Activated CD4-positive, CD25-positive, alpha-beta regulatory T cell (primary cell): ENCODE results near the gene RXRB.

Source experiments
- DNase-seq, 4 experiments: peaks; one replicate each; lab custom pipeline; 2025; lab: John Stamatoyannopoulos, UW

RXRB gene

DNA sequence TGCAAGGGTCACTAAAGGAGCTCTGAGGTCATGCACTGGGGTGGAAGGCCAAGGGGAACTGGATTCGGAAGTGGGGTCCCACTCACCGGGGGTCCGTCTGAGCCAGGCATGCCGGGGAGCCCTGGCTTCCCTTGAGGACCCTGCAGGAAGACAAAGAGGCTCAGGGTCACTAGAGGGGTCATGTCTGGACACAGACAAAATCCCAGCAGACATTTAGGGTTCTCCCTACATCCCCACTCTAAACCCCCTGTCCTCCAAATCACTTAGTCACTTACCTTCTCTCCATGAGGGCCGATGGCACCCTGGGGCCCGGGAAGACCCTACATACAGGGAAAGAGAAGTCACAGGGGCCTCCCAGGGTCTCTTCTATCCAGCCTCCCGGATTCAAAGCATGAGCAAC is 23.6 kb downstream of the RXRB start:
- no peak for DNase-seq

DNA sequence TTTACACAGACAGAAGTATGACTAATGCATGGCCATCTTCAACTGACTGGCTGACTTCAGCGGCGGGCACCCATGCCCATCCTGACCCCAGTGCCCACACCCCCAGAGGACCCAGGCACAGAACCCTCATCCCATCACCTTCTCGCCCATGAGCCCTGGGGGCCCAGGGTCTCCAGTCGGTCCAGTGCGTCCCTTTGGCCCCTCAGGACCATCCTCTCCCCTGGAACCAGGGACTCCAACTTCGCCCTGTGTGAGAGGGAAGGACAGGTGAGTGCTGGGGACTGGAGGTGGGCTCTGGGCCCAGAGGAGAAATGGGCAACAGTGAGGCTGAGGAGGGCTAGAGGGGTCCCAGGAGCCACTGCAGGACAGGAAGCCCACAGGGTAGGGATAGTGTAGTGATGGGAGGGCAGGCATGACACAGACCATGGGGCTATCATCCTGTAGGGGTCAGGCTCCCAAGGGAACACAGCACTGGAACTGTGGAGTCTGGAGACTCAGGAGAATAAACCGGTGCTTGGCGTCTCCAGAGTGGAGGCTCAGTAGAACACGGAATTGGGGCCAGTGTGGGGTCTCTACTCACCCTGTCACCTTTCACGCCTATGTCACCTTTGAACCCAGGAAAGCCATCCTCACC is 24.9 kb downstream of the RXRB start:
- DNase-seq: no peak

DNA sequence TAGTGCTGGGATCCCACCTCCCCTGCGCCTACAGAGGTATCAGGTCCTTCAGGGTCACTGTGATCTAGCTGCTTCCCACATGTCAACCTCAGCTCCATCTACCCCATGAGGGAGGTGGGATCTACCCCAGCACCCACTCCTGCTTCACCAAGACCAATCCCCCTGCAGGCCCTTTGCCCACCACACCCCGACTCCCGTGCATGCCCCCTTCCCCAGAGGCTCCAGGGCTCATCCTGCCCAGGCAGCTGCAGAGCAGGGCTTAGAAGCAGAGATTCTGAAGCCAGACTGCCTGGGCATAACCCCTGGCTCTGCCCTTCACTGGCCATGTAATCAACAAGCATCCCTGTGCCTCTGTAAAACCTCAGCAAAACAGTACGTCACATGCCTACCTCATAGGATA is 25.7 kb downstream of the RXRB start:
- no peak for DNase-seq

DNA sequence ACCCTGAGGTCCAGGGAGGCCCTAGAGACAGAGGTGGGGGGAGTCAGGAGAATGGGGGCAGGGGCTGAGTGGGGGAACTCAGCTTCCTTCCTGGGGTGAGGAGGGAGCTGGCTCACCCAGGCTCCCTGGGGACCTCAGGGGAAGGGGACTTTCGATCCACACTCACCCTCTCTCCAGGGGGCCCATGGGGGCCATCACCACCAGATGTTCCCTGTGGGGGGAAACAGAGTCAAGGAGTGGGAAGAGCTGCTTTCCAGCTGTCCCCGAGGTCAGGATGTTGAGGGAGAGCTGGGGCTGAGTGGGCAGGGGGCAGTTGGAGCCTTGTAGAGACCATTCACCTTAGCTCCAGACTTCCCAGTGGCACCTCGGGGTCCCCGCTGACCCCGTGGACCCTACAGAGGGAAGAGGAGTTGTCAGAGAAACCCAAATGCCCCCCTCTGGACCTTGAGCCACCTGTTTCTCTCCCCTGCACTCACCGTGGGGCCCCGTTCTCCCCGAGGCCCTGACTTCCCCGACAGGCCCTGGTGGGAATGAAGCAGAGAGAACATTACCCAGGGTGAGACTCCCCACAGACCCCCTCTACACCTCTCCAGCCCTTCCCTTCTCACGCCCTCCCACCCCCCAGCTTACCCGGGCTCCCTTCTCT is 26.8 kb downstream of the RXRB start:
- no peak for DNase-seq

DNA sequence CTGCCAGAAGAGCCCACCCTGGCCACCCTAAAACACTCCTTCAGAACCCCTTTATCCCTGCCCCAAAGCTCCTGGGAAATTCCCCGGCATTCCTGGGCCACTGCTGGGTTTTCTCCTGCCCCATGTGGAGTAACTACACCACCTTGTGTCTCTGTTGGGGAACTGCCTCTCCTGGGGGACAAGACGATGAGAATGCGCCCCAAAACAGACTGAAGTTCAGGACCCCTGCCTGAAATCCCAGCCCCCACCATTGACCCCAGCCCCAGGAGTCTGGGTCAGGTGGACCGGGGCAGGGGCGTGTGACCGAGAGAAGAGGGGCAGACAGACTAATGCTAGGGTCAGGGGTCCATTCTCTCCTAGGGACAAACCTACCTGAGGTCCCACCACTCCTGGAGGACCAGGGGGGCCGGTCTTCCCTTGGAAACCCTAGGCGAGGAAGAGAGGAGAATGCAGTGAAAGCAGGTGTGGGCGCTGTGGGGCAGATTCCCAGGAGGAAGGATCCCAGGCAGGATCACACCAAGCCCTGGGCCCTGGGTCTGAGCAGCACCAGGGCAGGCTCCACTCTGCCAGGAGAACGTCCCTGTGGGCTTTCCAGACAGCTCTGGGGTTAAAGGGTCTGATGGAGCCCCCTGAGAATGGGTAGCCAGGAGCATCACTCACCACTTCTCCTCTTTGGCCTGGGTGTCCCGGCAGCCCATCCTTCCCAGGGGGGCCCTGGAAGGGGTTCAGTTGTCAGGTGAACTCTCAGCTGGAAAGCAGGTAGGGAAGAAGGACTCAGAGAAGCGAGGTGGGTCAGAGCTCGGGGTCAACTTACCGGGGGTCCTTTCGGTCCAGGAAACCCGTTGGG is 27.6 kb downstream of the RXRB start:
- DNase-seq: no peak

DNA sequence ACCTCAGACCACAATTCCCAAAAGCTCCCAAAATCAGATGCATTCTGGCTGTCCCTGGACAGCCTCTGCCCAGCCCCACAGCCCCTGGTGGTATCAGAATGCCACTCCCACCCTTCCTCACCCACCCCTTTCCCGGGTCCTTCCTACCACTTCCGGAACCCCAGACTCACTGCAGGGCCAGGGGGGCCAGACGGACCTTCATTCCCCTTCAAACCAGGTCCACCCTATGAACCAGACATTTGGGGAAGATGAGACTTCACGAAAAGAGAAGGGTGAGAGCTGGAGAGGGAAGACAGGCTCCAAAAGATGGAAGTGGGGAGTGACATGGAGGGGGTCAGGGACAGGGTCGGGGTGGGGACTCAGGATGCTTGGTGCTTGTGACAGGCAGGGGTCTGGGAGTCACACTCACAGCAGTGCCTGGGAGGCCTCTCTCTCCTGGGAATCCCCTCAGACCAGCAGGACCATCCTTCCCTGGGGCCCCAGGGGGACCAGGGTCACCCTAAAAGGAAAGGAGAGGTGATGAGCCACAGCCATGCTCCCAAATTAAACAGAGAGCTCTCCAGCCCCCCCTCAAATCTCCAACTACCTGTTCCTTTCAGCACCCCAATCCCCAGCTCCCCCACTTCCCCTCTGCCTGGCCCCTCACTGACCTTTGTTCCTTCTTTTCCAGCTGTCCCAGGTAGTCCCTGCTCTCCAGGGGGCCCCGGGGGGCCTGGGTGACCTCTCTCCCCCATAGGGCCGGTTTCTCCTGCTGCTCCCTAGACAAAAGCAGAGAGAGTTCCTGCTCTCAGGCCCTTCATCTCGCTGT is 28.4 kb downstream of the RXRB start:
- no peak for DNase-seq

DNA sequence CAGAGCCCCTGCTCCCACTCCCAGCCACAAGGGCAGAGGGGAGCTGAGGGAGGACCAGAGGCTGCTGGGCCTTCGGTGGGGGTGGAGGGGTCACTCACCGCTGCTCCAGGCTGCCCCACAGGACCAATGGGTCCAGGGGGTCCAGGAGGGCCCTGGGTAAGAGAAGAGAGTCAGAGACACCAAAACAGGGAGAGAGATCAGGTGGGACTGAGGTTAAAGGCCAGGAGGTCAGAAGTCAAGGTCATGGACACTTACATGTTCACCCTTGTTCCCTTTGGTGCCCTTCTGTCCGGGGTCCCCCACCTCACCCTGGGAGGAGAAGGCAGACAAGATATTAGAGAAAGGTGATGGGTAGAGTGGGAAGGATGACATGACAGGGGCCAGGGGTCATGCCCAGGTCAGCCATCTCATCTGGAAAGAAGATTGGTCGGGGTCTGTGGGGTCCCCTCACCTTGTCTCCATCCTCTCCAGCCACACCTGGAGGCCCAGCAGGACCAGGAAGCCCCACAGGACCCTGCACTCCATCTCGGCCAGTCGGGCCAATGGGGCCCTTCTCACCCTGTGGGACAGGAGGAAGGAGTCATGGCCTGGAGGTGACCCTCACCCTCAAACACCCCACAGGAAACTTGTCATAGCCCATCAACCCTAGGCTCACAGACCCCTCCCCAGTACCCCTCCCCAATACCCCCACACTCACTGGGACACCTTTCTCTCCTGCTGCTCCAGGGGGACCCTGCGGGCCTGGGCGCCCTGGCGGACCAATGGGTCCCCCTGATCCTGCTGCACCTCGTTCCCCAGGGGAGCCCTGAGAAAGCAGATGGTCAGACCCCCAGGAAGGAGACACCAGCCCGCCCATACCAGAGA is 29.2 kb downstream of the RXRB start:
- no peak for DNase-seq

DNA sequence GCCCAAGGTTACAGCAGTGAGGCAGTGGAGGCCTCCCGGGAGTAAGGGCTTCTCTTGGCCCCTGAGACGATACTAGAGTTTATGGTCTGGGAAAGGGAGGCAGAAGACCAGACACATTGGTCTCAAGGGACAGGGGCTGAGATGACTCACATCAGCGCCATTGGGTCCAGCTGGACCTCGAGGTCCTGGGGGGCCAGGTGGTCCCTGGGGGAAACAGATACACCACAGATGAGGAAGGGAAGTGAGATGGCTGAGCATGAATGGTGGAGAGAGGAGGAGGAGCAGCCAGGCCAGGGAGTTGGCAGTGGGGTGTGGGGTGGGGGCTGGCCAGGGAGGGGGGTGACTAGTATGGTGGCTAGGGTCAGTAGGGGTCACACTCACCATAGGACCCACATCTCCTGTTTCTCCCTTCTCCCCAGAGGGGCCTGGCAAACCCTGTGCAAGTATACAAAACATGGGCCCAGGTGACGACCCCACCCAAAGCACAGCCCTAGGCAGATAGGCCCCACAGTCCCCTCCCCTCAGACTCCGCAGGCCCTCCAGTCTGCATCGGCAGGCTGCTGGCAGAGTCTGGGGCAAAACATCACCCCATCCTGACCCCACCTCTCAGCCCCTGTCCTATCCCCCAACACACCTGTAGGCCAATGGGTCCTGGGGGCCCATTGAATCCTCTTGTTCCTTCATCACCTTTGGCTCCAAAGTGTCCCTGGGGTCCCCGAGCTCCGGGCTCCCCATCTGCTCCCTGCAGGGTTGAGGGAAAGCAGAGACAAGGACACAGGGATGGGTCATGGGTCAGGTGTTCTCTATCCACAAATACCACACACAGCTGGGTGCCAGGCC is 30.1 kb downstream of the RXRB start:
- DNase-seq: no peak

DNA sequence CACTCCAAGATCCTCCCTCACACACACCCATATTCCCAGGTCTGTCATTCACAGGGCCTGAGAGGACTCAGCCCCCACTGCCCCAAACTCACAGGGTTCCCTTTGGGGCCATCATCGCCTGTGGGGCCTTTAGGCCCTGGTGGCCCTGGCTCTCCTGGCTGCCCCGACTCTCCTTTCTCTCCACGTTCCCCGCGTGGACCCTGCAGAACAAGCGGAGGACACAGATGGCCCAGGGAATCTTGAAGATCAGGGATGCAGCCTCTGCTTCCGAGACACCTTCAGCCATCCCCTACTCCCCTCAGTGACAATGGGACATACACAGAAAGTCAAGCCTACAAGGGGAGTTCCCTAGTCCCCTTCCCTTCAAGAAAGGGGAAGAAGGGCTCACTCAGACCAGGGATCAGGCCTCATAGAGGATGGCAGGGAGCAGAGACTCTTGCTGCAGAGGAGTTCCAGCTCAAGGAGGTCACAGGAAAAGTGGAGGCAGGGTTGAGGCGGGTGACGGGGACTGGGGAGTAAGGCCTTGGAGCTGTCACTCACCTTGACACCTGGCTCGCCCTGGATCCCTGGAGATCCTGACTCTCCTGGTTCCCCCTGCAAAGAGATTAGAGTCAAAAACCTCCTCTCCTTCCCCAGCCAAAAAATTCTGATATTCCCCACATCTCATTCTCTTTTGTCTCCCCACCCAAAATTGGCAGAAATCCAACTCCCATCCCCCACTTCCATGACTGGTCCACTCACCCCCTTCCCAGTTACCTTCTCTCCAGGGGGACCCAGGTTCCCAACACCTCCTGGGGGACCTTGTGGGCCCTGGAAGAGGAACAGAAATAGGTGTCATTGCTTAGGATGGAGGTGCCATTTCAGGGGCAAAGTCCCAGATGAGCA is 30.9 kb downstream of the RXRB start:
- no peak for DNase-seq

DNA sequence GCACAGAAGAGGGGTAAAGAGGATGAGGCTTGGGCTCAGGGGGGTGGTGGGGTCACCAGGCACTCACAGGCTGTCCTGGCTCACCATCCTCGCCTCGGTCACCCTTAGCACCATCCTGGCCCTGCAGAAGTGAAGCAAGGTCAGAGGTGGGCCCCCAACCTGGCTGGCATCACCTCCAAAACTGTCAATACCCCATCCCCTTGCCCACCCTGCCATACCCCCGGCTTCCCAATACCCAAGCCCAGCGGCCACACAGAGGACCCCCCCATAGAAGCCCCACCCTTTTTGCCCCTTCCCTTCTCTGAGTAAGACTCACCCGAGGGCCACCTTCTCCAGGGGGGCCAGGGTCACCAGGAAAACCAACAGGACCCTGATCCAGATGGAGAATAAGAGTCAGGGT is 31.8 kb downstream of the RXRB start:
- no peak for DNase-seq

DNA sequence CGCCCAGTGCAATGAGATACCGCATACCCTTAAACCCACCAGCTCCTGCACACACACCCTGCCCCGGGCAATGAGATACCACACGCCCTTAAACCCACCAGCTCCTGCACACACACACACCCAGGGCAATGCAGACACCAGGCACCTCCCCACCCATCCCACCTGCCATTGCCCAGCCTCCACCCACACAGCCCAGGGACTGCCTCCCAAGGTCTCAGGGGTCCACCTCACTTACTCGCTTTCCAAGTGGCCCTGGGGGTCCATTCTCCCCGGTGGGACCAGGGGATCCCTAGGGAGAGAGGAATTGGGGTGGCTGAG is 32.2 kb downstream of the RXRB start:
- DNase-seq: no peak

DNA sequence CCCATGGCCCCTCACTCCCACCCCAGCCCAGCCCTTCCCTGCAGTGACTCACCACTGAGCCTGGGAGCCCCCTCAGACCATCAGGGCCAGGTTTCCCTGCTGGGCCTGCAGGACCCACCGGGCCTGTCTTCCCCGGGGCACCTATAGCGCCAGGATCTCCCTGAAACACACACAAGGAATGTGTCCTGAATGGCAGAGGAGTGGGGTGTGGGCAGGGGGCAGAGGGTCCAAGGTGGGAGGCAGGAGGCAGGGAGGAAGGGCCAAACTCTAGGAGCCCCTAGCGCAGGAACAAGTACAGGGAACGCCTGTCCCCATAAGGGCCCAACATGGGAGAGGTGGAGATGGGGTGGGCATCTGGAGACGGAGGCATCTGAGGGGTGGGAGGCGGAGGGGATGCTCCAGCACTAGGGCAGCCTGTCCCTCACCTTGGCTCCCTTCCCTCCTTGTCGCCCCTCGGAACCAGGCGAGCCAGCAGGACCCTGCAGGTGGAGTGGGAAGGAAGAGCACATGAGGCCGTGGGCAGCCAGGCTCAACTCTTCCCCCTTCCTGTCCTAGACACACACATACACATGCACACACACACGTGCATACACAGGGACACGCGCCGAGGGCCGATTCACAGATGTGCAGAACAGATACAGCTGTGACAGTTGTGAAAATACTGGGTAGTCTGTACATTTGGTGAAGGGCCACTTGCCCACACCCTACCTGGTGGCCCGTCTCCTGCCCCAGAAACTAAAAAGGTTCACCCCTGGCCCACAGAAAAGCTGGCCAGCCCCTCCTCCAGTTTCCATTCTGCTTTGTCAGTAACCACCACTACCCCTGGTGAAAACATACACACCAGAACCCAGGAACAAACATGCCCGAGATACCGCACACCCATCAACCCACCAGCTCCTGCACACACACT is 32.8 kb downstream of the RXRB start:
- no peak for DNase-seq

DNA sequence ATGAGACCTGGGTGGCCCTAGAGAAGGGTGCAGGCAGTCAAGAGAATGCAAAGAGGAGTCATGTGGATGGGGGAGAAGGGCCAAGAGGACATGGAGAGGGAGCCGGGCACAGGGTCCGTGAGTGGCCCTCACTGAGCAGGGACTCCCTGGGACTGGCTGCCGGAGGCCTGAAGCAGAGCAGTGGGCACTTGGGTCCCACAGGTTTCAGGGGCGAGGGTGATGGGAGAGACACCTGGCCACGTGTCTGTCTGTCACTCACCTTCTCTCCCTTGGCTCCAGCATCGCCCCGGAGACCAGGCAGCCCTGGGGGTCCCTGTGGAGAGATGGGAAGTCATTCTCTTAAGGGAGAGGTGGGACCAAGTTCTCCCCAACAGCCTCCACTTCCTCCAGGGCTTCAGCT is 33.7 kb downstream of the RXRB start:
- DNase-seq: no peak

DNA sequence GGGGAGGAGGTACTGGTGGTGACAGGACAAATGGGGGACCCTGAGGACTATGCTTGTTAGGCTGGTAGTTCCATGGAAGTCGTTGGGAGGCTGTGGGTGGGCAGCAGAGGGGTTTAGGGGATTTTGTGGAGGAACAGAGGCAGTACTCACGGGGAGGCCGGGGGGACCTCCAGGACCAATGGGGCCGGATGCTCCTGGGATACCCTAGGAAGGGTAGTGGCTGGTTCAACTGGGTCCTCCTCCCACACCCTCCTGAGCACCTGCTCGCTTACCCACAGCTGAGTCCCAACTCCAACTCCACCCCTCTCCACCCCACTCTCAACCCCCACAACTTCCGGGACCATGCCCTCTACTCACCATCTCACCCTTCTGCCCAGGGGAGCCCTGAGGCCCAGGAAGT is 34.1 kb downstream of the RXRB start:
- DNase-seq: no peak

DNA sequence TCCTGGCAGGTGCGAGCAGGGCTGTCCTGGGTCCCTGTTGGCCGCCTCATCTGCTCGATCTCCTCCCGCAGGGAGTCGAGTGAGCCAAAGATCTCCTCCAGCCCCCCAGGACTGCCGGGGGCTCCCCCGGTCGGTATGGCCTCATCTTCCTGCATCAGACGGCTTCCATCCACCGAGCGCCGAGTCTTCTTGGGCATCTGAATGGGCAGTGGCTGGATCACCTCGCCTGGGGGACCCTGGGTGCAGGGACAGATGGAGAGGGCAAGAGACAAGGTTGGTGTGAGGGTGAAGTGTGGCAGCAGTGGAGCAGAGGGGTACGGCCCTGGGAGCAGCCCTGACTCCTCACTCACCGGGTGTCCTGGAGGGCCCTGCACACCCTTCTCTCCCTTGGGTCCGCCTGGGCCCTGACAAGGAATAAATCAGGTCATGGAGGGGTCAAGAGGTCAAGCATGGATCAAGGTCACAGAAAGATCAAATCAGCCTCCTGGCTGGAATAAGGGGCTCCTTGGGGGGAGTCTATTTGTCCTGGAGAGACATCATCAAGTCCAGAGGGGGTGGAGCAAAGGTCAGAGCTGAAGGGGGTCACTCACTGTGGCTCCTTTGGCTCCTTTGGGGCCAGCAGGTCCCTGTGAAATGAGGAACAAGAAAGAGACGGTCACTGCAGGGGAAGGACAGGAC is 34.7 kb downstream of the RXRB start:
- no peak for DNase-seq

DNA sequence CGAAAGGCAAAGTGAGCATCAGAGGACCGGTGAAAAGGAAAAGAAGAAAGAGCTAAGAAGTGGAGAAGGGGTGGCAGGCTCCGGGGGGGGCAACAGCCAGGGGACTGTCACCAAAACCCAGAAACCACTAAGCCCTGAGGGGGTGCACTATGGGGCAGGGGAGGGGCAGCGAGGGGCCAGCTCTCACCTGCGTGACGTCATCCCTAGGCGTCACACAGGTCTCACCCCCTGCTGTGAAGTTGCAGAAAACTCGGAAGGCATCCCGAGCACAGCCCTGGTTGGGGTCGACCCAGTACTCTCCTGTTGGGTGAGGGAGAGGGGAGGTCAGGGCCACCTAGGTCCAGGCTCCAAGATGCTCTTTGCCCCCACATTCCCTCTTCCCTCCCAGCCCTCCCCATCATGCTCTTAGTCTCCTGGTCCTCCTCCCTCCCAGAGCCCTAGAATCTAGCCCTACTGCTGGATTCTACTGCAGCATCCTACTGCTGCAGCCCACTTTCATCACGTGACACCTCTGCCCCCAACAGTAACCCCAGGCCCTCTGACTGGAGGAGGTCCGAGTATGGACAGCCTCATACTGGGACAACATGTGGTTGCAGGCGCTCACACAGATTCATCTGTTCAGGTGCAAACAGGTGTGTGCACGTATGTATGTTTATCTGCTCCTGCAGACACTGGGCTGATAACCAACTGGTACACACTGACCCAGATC is 35.6 kb downstream of the RXRB start:
- no peak for DNase-seq

DNA sequence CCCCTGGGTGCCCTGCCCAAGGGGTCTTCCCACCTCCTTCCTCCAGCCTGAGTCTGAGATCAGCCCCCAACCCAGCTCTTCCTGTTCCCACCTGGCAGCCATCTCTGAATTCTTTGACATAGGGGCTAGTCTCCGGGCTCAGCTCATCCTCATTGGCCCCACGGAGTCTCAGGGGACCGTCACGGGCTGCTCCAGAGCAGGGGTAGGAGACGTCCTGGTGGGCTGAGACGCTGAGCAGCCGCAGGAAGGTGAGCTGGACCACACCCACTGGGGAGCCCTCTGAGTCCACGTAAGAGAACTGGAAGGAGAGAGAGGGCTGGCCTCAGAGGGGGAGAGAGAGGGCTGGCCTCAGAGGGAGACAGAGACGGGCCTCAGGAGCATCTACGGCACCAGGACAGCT is 36.3 kb downstream of the RXRB start:
- no peak for DNase-seq
